ENCODE data around the gene THYN1. TPM values are rescaled to one million over a fixed set of nuclear protein-coding genes. Genes with fewer than 3 reads are reported as not detected.

The THYN1 gene
- 100 to 1,000 TPM in 1 of 4 donors, 10 to 100 TPM in 3; 49.8 to 143 (median 53.6) TPM for total RNA-seq

- peak within 1 kb of the TSS; percentile 72 to 75 for H3K27ac ChIP-seq
- no peaks in the 10 kb centered on the region for H3K36me3 ChIP-seq
- intact Hi-C loops (cut with DNase I; ENCODE audit: low total_unique reads), result no loop called here
These were observed at the start of gene THYN1, which contains the start of gene ACAD8 for GRCh38 chr11:134253188-134253993. Gene THYN1 (minus strand): TSS chr11:134253352. CDS start chr11:134252882, 470 bp downstream. Gene ACAD8 (plus strand): TSS chr11:134253568. CDS start chr11:134253601, 33 bp downstream.

GRCh38 chr11:134294664-134295063, 41.5 kb upstream of the THYN1 start:
- DNase-seq, result no peak
- intact Hi-C loops (cut with DNase I; ENCODE audit: low total_unique reads), result no loop called here
- no peak overlapping the region for H3K4me3 ChIP-seq
- H3K9me3 ChIP-seq, result no peaks in the 10 kb centered on the region
- no peaks in the 10 kb centered on the region for H3K4me1 ChIP-seq
- no peak overlapping the region for H3K27ac ChIP-seq
- H3K27me3 ChIP-seq, result no peaks in the 10 kb centered on the region
- TF ChIP-seq POLR2A (IDR thresholded peaks at IDR 0.05) (no peak), CTCF (IDR thresholded peaks at IDR 0.05) (no peak)
- H3K36me3 ChIP-seq, result no peaks in the 10 kb centered on the region

More at GRCh38 chr11:134253188-134253993, at the start of gene THYN1, which contains the start of gene ACAD8:
- Histone ChIP-seq H3K4me1 (peaks cover 7 to 8% of the 10 kb centered on the region in 2 donors), H3K27me3 (no peaks in the 10 kb centered on the region), H3K9me3 (no peaks in the 10 kb centered on the region), H3K4me3 (peak within 1 kb of the TSS; percentile 78 to 85)
- DNase-seq, result peak; percentile 97
- TF ChIP-seq CTCF (IDR thresholded peaks at IDR 0.05) (peak; percentile 24 to 69 (median 38)), POLR2A (IDR thresholded peaks at IDR 0.05) (peak; percentile 61 to 72)

- Histone ChIP-seq H3K4me3 (no peak overlapping the region), H3K9me3 (no peaks in the 10 kb centered on the region), H3K27me3 (no peaks in the 10 kb centered on the region), H3K4me1 (no peaks in the 10 kb centered on the region), H3K27ac (no peak overlapping the region), H3K36me3 (no peaks in the 10 kb centered on the region)
- TF ChIP-seq CTCF (IDR thresholded peaks at IDR 0.05), result no peak
- TF ChIP-seq POLR2A (IDR thresholded peaks at IDR 0.05), result no peak
- no peak for DNase-seq
- intact Hi-C loops (cut with DNase I; ENCODE audit: low total_unique reads), result no loop called here
These were observed 40.3 kb upstream of the THYN1 start for GRCh38 chr11:134293119-134294113.

- Histone ChIP-seq H3K36me3 (no peaks in the 10 kb centered on the region), H3K4me1 (no peaks in the 10 kb centered on the region), H3K9me3 (no peaks in the 10 kb centered on the region), H3K27me3 (no peaks in the 10 kb centered on the region), H3K27ac (no peak overlapping the region), H3K4me3 (no peak overlapping the region)
- DNase-seq, result no peak
- TF ChIP-seq CTCF (IDR thresholded peaks at IDR 0.05), result no peak
- no peak for TF ChIP-seq POLR2A (IDR thresholded peaks at IDR 0.05)
- intact Hi-C loops (cut with DNase I; ENCODE audit: low total_unique reads), result no loop called here
These were observed 39.5 kb upstream of the THYN1 start for GRCh38 chr11:134292661-134293060.

All from uterus (tissue), 4 donors.